HG02981 (cell line): ENCODE measurements around the gene TMBIM6.

ENCODE experiments used
- ATAC-seq: cut with Tn5 transposase; IDR thresholded peaks from one replicate; pipeline ENCODE4 v1.9.1; 2021; ENCODE audit warnings: mild to moderate bottlenecking, moderate library complexity; ENCODE audit not compliant: unreplicated experiment

TMBIM6 gene

GRCh38 chr12:49795654-49796105, 54.3 kb downstream of the TMBIM6 start:
- ATAC-seq: no peak

GRCh38 chr12:49796155-49796554, 54.8 kb downstream of the TMBIM6 start:
- no peak for ATAC-seq

- no peak for ATAC-seq
These were observed 55.5 kb downstream of the TMBIM6 start for GRCh38 chr12:49796606-49797448.

GRCh38 chr12:49797449-49797776, 56.1 kb downstream of the TMBIM6 start:
- ATAC-seq: no peak

- ATAC-seq: no peak
These were observed 56.9 kb downstream of the TMBIM6 start for GRCh38 chr12:49798248-49798647.

GRCh38 chr12:49798934-49799333, 57.6 kb downstream of the TMBIM6 start:
- ATAC-seq: no peak

- no peak for ATAC-seq
These were observed 59.2 kb downstream of the TMBIM6 start for GRCh38 chr12:49800421-49801140.

- ATAC-seq: no peak
These were observed 60.0 kb downstream of the TMBIM6 start for GRCh38 chr12:49801141-49802063.

- ATAC-seq: no peak
These were observed 62.5 kb downstream of the TMBIM6 start for GRCh38 chr12:49803693-49804450.

GRCh38 chr12:49804821-49805220, 63.5 kb downstream of the TMBIM6 start:
- no peak for ATAC-seq

GRCh38 chr12:49805409-49805808, 64.1 kb downstream of the TMBIM6 start:
- ATAC-seq: no peak

GRCh38 chr12:49806321-49806813, 65.0 kb downstream of the TMBIM6 start:
- no peak for ATAC-seq

GRCh38 chr12:49806877-49807276, 65.5 kb downstream of the TMBIM6 start:
- ATAC-seq: no peak

- no peak for ATAC-seq
These were observed 66.7 kb downstream of the TMBIM6 start for GRCh38 chr12:49807991-49808580.

- no peak for ATAC-seq
These were observed 67.5 kb downstream of the TMBIM6 start for GRCh38 chr12:49808686-49809380.

- ATAC-seq: no peak
These were observed 68.1 kb downstream of the TMBIM6 start for GRCh38 chr12:49809381-49809905.

GRCh38 chr12:49809906-49810389, 68.6 kb downstream of the TMBIM6 start:
- no peak for ATAC-seq

GRCh38 chr12:49811136-49811535, 69.8 kb downstream of the TMBIM6 start:
- no peak for ATAC-seq

- no peak for ATAC-seq
These were observed 70.6 kb downstream of the TMBIM6 start for GRCh38 chr12:49811961-49812401.
